Measurements from ENCODE around the gene GPR17.

Gene GPR17

DNA sequence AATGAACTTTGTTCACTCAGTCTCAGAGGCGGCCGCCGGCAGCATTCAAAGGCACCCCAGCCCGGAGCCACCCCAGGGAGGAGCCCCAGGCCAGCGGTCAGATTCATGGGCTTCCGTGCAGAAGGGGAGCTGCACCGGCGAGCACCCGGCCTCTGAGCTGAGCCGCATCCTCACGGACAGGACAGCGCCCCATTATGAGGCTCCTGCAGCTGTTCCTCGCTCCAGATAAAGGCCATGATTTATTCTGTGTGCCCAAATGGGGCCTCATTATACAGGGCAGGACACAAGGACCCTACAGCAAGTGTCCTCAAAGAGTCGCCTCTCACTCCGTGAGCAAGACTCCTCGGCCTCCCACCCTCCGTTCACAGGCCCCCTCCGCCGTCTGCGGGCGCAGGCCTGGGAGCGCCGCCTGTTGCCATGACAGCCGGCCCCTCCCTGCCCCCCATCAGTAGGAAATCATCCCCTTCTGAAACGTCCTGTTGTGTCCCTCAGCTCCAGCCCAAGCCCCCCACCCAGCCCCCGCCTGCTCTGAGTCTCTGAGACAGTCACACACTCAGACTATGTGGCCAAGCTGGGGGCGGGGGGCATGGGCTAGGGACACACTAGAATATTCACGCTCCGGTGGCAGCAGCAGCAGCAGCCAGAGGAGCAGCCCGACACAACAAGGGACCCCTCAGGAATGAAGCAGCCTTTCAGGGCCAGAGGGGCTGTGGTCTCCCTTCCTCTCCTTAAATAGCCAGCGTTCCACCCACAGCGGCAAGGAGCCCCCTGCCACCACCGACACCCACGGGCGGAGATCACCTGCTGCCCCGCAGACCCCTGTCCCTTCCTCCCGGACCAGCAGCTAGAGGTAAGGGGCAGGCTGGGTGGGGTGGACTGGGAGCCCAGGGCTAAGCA, at the start of gene GPR17:
TSS of gene GPR17 (plus strand) at position 759 of the 897 bp plus-strand sequence. CDS start 4,583 bp downstream, outside the sequence.
- no peak for DNase-seq (ENCODE audit: low read depth)

- DNase-seq (ENCODE audit: low read depth), result no peak
Measured at GRCh38 chr2:127596311-127597045, 49.5 kb upstream of the GPR17 start.

- no peak for DNase-seq (ENCODE audit: low read depth)
Measured at GRCh38 chr2:127597046-127597983, 48.6 kb upstream of the GPR17 start.

- DNase-seq (ENCODE audit: low read depth), result no peak
Measured at GRCh38 chr2:127597984-127598380, 48.0 kb upstream of the GPR17 start.

GRCh38 chr2:127598711-127599110, 47.2 kb upstream of the GPR17 start:
- no peak for DNase-seq (ENCODE audit: low read depth)

- DNase-seq (ENCODE audit: low read depth), result no peak
Measured at GRCh38 chr2:127599211-127599610, 46.7 kb upstream of the GPR17 start.

GRCh38 chr2:127604986-127605385, 41.0 kb upstream of the GPR17 start:
- DNase-seq (ENCODE audit: low read depth), result no peak

DNA sequence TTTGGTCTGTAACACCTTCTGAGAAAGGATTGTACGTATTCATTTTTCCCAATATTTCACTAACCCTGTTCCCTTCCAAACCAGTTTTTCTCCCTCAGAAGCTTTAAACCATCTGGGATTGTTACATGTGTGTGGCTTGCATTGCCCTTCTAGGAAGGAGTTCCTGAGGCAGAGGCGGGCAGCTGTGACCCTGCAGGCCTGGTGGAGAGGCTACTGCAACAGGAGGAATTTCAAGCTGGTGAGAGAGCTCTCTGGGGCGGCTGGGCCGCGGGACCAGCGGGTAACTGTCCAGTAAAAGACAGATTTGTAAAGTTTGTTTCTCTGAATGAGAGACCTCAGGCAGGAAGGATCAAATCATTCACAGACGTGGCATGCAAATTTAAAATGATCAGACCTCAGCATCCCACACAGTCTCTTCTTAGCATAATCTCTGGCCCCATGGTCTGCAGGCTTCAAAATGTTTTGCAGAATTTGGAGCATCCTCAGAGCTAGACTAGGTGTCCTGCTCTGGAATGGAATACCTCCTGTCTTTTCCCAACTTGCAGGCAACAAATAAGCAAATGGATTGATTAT, 40.2 kb upstream of the GPR17 start:
- DNase-seq (ENCODE audit: low read depth), result no peak

GRCh38 chr2:127606625-127607398, 39.1 kb upstream of the GPR17 start:
- no peak for DNase-seq (ENCODE audit: low read depth)

- DNase-seq (ENCODE audit: low read depth), result no peak
Measured at GRCh38 chr2:127607399-127607908, 38.5 kb upstream of the GPR17 start.

- DNase-seq (ENCODE audit: low read depth), result no peak
Measured at GRCh38 chr2:127608061-127609030, 37.6 kb upstream of the GPR17 start.

DNA sequence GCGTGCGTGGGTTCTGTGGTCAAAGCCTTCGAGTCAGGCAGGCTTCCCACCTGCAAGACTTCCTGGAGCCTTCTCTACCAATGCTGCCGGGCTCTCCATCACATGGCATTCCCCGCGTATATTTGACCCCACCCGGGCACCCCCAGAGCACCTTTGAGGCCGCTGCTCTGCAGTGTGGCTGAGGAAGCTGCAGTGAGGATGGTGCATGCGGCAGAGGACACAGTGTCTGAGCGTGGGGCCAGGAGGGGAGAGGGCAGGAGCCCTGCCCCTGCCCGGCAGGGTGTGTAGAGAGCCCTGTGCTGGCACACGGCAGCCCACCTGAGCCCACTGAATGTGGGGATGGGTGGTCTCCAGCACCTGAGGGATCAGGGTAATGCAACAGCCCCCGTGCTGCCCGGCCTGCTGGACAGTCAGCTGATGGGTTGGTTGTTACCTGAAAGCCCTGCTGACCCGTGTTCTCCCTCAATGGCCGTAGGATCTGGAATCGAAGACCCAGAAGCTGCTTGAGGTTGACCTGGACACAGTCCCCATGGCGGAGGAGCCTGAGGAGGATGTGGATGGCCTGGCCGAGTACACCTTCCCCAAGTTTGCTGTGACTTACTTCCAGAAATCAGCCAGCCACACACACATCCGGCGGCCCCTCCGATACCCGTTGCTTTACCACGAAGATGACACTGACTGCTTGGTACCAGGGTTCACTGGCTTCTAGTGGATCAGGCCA, 36.8 kb upstream of the GPR17 start:
- no peak for DNase-seq (ENCODE audit: low read depth)

- DNase-seq (ENCODE audit: low read depth), result no peak
Measured at GRCh38 chr2:127609818-127610217, 36.1 kb upstream of the GPR17 start.

DNA sequence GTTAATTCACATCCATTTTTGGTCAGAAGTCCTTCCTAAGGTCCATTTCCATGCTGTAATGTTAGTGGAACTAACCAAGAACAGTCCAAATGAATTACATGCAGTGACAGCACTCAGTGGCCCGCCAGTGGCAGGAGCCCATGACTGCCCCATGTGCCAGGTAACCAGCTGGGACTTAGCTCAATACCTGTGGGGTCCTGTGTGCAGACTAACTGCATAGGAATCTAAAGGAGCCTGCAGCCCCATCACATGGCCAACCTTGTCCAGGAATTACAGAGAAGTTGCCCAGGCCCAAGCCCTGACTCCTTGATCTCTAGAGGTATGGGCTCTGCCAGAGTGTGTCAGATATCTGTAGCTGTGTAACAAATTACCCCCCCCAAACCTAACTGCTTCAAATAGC, 35.4 kb upstream of the GPR17 start:
- DNase-seq (ENCODE audit: low read depth), result no peak

GRCh38 chr2:127611076-127611925, 34.7 kb upstream of the GPR17 start:
- DNase-seq (ENCODE audit: low read depth), result no peak

- no peak for DNase-seq (ENCODE audit: low read depth)
Measured at GRCh38 chr2:127612111-127612822, 33.7 kb upstream of the GPR17 start.

DNA sequence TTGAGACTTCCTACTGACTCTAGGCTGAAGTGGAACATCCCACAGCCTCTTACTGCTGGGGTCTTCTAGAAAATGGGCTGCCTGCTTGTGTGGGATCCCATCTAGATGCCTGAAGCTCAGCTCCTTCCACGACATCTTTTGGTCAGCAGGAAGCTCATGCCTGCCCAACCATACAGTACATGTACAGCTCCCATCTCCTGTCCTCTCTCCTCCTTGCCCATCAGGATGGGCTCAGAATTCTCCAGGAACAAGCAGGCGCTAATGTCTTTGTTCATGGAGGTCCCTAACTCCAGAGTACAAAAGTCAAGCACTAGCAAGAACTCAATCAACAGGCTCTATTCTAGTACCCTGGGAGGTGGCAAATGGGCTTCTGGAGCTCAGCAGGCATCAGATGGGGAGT, 31.7 kb upstream of the GPR17 start:
- DNase-seq (ENCODE audit: low read depth), result no peak

Data from activated T-helper 9 cell treated with anti-CD3 and anti-CD28 coated beads, Interleukin-2, amount 50 U/mL, for 16 hours (primary cell).